ENCODE data around the gene HNF4A. TPM values are rescaled to one million over a fixed set of nuclear protein-coding genes. Genes with fewer than 3 reads are reported as not detected.
A peak's percentile ranks its signal among the peaks of the same experiment; 100 is the strongest.

The HNF4A gene
- not detected for total RNA-seq

- Histone ChIP-seq H3K36me3 (no peaks in the 10 kb centered on the region), H3K4me3 (no peak within 1 kb of the TSS), H3K9me3 (no peaks in the 10 kb centered on the region), H3K27me3 (no peaks in the 10 kb centered on the region), H3K27ac (no peak within 1 kb of the TSS), H3K4me1 (no peaks in the 10 kb centered on the region)
- no peak for DNase-seq (ENCODE audit: low spot score)
- TF ChIP-seq, protein P1, sequence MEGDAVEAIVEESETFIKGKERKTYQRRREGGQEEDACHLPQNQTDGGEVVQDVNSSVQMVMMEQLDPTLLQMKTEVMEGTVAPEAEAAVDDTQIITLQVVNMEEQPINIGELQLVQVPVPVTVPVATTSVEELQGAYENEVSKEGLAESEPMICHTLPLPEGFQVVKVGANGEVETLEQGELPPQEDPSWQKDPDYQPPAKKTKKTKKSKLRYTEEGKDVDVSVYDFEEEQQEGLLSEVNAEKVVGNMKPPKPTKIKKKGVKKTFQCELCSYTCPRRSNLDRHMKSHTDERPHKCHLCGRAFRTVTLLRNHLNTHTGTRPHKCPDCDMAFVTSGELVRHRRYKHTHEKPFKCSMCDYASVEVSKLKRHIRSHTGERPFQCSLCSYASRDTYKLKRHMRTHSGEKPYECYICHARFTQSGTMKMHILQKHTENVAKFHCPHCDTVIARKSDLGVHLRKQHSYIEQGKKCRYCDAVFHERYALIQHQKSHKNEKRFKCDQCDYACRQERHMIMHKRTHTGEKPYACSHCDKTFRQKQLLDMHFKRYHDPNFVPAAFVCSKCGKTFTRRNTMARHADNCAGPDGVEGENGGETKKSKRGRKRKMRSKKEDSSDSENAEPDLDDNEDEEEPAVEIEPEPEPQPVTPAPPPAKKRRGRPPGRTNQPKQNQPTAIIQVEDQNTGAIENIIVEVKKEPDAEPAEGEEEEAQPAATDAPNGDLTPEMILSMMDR (IDR thresholded peaks at IDR 0.05), result no peak
Observed at GRCh38 chr20:44355498-44356352, at the start of gene HNF4A. TSS of gene HNF4A (plus strand) at chr20:44355699. CDS start at chr20:44355805, 106 bp downstream.

GRCh38 chr20:44306927-44307326 lies 48.6 kb upstream of the HNF4A start:
- Histone ChIP-seq H3K4me3 (no peak overlapping the region), H3K27ac (peak overlapping the region; percentile 62 to 88), H3K27me3 (no peaks in the 10 kb centered on the region), H3K4me1 (peaks cover 0 to 61% of the 10 kb centered on the region in 2 donors), H3K36me3 (peaks cover 6% of the 10 kb centered on the region), H3K9me3 (no peaks in the 10 kb centered on the region)
- no peak for DNase-seq (ENCODE audit: low spot score)
- TF ChIP-seq, protein P1 (IDR thresholded peaks at IDR 0.05), result no peak

DNA sequence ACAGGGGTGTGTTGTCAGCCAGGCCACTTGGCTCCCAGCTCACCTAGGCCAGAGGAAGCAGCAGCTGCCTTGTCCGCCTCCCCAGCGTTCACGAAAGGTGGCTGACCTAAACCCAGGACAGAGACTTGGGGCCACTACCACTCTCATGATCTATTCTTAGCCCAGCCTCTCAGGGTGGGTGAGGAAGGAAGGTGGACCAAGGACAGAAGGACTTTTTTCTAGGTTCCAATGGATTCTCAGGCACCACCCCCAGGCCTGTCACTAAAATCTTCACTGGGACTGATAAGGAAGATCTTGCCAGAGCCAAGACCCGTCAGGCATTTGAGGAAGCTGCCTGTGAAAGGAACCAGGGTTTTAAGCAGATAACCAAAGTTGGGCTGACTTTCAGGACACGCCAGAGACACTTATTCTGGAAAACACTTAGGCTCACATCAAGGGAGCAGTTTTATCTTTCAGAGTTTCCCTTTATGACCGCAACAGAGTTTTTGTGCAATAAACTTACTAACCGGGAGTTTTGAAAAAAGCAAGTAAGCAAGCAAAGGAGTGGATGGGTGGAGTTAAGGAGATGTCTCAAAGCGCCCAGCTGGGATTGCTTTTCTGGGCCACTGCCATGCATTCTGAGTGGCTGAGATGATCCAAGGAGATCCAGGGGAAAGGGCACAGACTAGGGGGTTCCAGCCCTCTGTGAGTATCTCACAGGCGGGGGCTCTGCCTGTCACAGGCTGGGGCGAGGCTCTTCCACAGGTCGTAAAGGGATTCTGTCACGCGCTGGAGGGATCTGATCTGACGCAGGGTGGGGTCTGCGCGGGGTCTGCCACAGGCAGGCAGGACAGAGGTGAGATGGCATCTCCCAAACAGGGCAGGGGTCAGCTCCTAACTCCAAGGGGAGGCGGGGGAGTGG lies 45.5 kb upstream of the HNF4A start:
- peaks cover 6% of the 10 kb centered on the region for H3K36me3 ChIP-seq
- H3K9me3 ChIP-seq, result no peaks in the 10 kb centered on the region
- TF ChIP-seq, protein P1 (IDR thresholded peaks at IDR 0.05), result no peak
- H3K4me3 ChIP-seq, result peak overlapping the region; percentile 86 to 93
- H3K4me1 ChIP-seq, result peaks cover 0 to 46% of the 10 kb centered on the region in 2 donors
- peak; percentile 68 for DNase-seq (ENCODE audit: low spot score)
- no peaks in the 10 kb centered on the region for H3K27me3 ChIP-seq
- peak overlapping the region; percentile 86 to 88 for H3K27ac ChIP-seq

DNA sequence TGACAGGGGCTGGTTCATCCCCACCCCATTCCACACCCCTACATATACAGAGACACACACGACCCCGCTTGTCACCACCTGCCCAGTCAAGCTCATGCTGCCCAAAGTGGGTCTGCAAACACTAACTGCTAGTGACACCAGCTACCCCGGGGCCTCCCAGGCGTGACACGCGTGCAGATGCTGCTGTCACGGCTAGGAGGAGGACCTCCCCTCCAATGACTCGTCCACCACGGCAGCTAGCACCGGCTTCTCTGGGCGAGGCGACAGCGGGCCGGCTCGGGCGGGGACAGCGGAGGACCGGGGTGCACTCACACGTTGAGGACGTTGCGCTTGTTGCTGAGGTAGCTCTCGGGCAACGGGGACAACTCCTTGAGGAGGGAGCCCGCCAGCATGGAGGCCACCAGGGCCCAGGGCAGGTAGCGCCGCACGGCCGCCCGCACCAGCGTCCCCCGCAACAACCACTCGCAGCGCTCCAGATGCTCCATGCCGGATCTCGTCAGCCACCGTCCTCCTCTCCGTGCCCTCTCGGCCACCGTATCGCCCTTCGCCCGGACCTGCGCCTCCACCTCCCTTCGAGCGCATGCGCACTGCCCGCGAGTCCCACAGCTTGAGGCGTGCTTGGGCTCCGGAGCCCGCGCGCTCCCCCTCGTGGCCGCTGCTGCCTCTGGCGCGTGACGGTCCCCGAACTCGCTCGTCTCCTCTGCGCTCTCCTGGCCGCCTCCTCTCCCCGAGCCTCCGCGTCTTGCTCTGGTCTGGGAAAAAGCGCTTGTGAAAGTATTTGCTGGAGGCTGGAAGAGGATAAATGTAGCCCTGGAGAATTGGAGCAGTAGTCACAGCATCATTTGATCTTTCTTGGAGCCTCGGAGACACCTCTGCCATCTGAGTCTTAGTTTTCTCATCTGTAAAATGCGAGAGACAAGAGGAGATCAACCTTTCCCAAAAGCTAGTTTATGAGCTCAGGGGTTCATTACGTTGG lies 44.5 kb upstream of the HNF4A start, which contains the start of gene FITM2:
TSS of gene FITM2 (minus strand) at position 539 of the 976 bp plus-strand sequence. CDS start at position 485, 54 bp downstream.
- peak within 1 kb of the TSS; percentile 86 to 88 for H3K27ac ChIP-seq
- peaks cover 0 to 43% of the 10 kb centered on the region in 2 donors for H3K4me1 ChIP-seq
- peak; percentile 98 for DNase-seq (ENCODE audit: low spot score)

More for the DNA sequence above, 44.5 kb upstream of the HNF4A start, which contains the start of gene FITM2:
- peak within 1 kb of the TSS; percentile 86 to 93 for H3K4me3 ChIP-seq
- H3K27me3 ChIP-seq, result no peaks in the 10 kb centered on the region
- H3K36me3 ChIP-seq, result peaks cover 6% of the 10 kb centered on the region
- TF ChIP-seq, protein P1 (IDR thresholded peaks at IDR 0.05), result peak; percentile 90 to 98
- no peaks in the 10 kb centered on the region for H3K9me3 ChIP-seq

All from right atrium auricular region (tissue), 2 donors.